GM12892 (cell line): Measurements from ENCODE around the gene CLEC16A.
"Not testable (repeated sequence)": the region's sequence is repeated elsewhere in the genome, so short reads cannot be mapped to it uniquely, and the experiment has no call there.

Experiments
- DNase-seq: peaks from one replicate; pipeline ENCODE4 v3.0.0; 2011; ENCODE audit not compliant: insufficient read length
- FAIRE-seq: peaks from 2 replicates; lab custom pipeline; 2011; peaks lifted over from hg19 to GRCh38; lab: Jason Lieb, UNC
- POLR2A ChIP-seq: IDR thresholded peaks from 2 replicates; pipeline ENCODE4 v1.6.1; 2011; ENCODE audit warnings: low read depth, low read length, control low read depth
- POLR2AphosphoS5 ChIP-seq: IDR thresholded peaks from 2 replicates; pipeline ENCODE4 v1.6.1; 2011; ENCODE audit warnings: low read depth, low read length, control low read depth
- TAF1 ChIP-seq: IDR thresholded peaks from 2 replicates; pipeline ENCODE4 v1.6.1; 2011; ENCODE audit warnings: low read depth, mild to moderate bottlenecking, control low read depth, low read length, borderline replicate concordance

The CLEC16A gene

DNA sequence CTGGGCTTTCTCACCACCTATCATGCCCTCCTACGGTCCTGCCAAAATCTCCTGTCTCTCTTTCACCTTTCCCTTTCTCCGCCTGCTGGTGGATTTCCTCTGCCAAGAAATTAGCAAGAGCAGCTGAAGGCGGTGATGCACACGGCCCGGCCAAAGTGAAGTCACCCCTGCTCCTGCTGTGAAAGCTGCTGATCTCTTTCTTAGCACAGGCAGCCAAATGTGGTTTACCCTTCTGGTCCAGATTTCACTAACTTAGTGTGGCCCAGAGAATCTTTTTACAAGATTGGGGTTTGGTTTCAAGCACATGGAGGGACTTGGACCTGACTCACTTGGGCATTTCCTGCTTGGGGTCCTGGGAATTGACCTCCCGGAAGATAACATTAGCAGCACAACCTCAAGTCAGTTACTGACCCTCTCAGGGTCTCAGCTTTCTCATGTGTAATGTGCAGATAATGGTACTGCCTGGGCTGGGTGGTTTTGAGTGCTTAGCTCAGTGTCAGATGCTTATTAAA, 155.9 kb downstream of the CLEC16A start:
- DNase-seq (no peak), FAIRE-seq (no peak)
- TF ChIP-seq POLR2A (no peak), TAF1 (no peak), POLR2AphosphoS5 (no peak)

DNA sequence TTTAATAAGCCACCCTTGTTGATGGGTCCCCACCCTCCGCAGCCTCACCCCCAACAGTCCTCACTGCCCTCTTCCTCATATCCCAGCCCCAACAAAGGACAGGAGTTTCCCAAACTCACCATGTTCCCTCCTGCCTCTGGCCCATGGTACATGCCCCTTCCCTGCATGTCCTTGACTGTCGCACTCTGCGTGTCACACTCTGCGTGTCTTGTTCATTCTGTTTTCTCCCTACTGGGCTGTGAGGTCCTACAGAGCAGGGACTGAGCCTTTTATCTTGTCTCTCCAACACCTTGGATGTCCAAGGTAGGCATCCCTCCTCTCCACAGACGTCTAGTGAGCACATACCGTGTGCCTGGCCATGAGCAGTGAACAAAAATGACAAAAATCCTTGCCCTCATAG, 156.9 kb downstream of the CLEC16A start:
- no peak for TF ChIP-seq POLR2AphosphoS5
- no peak for TF ChIP-seq TAF1
- no peak for TF ChIP-seq POLR2A
- DNase-seq, result no peak
- no peak for FAIRE-seq

DNA sequence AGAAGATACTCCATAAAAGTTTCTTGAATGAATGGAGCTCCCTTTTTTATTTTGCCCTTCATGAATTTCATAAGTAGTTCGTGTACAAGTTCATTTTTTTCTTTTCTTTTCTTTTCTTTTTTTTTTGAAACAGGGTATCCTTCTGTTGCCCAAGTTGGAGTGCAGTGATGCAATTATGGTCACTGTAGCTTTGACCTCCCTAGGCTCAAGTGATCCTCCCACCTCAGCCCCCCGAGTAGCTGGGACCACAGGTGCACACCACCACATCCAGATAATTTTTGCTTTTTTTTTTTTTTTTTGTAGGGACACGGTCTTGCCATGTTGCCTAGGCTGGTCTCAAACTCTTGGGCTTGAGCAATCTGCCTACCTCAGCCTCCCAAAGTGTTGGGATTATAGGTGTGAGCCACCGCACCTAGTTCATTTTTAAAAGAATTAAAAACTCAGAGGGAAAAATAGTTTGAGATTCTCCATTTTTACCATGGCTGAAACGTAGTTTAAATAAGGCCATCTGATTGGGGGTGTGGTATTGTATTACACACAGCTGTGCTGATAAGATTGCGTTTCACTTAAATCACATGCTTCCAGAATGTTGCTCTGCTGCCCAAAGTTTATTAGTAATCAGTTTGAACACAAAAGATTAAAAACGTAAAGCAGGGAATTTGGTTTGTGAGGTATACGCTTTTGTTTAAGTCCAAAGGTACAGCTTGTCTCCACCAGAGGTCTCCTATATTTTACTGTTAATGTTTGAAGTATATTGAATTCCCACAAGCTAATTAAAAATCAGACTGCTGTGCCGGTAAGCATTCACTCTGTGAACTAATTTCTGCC, 157.5 kb downstream of the CLEC16A start:
- FAIRE-seq, result no peak
- DNase-seq, result no peak

DNA sequence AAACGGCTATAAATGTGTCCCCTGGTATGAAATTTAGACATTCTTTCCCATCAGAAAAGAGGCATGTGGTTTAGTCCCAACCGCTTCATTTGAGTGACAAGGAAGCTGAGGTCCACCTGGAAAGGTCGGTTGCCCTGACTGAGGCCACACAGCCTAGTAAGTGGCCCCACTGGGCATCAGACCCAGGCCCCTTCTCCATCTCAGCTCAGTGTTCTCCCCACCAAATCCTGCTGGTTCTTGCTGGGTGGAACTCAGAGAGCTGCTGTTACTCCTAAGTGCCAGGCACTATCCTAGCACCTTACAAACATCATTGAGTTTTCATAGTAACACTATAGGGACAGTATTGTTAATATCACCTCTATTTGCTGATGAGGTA, 158.1 kb downstream of the CLEC16A start:
- no peak for TF ChIP-seq POLR2AphosphoS5
- no peak for TF ChIP-seq POLR2A
- TF ChIP-seq TAF1, result no peak
- FAIRE-seq (no peak), DNase-seq (no peak)

More for the DNA sequence above, 157.5 kb downstream of the CLEC16A start:
- TF ChIP-seq POLR2A, result no peak
- TF ChIP-seq POLR2AphosphoS5, result no peak
- TF ChIP-seq TAF1, result no peak

DNA sequence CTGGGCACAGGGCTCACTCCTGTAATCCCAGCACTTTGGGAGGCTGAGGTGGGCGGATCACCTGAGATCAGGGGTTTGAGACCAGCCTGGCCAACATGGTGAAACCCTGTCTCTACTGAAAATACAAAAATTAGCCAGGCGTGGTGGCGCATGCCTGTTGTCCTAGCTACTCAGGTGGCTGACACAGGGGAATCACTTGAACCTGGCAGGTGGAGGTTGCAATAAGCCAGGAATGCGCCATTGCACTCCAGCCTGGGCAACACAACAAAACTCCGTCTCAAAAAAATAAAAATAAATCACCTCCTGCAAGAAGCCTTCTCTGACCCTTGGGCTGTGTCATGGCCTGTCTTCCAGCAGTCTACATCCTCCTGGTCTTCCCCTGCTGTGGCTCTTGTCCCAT, 158.9 kb downstream of the CLEC16A start:
- DNase-seq, FAIRE-seq: not testable (repeated sequence)

DNA sequence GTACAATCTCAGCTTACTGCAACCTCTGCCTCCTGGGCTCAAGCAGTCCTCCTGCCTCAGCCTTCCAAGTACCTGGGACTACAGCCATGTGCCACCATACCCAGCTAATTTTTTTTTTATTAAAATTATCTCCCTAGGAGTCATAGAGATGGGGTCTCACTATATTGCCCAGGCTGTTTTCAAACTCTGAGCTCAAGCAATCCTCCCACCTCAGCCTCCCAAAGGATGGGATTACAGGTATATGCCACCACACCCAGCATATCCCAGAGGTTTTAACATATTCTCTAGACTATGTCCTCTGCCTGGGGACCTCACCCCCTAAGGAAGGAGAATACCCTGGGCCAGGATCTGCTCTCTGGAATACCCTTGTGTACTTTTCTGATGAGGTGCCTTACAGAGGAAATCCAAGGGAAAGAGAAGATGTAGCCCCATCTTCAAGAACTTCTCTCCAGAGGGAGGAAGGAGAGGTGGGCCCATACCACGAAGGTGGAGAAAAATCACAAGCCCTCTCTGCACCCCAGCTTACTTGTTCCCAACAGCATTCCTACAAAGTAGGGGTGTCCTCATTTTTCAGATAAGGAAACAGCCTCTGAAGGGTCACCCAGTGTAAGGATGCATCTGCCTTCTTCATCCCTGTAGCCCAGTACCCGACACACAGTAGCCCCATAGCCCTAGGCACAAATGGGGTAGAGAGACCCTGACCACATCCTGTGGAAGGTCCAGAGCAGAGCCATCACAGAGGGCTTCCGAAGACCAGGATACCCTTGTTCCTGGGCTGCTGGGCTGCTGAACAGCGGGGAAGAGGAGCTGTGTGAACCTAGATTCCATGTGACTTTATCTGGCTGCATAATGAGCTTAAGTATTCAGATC, 160.0 kb downstream of the CLEC16A start:
- DNase-seq (no peak), FAIRE-seq (no peak)
- TF ChIP-seq POLR2AphosphoS5, result no peak
- no peak for TF ChIP-seq POLR2A
- TF ChIP-seq TAF1, result no peak

DNA sequence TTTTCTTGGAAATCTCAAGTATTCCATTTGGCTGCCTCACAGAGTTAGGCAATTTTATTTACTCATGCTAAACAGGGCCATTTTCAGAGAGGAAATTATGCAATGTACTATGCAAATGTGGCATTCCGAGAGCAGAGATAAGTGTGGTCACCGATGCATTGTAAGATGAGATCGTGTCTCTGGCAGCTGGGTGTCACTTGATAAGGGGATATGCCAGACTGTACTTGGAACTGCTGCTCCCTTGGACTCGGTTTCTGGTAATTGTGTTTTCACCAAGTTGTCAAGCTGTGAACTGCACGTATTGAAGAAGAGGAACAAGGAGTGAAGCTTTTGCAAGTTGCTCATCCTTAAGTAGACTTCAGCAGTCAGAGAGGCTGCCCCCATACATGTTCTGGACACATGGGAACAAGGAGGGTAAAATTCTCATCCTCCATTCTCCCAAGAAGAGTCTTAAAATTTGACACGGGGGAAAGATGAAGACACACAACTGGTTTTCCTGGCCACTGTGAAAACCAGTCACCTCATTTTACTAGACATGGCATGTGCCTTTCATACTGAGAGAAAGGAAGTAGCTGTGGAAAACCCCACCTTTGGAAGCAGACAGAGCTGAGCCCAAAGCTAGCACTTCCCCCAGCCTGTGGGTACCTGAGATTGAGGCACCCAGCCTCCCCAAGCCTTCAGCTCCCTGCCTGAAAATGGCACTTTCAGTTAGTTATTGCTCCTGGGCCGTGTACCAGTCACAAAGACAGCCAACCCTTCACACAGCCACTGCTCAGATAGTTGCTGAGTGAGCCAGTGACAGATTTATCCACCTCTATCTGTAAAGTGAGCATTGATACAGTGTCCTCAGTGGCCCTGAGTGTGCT, 160.9 kb downstream of the CLEC16A start:
- FAIRE-seq, result peak; percentile 92
- peak; percentile 53 for DNase-seq
- peak; percentile 64 for TF ChIP-seq POLR2A
- no peak for TF ChIP-seq TAF1
- TF ChIP-seq POLR2AphosphoS5, result peak; percentile 60; the same call in 1 of the 2 replicates

GRCh38 chr16:11106726-11107125, 162.4 kb downstream of the CLEC16A start:
- DNase-seq (no peak), FAIRE-seq (no peak)
- TF ChIP-seq TAF1 (no peak), POLR2AphosphoS5 (no peak), POLR2A (no peak)

DNA sequence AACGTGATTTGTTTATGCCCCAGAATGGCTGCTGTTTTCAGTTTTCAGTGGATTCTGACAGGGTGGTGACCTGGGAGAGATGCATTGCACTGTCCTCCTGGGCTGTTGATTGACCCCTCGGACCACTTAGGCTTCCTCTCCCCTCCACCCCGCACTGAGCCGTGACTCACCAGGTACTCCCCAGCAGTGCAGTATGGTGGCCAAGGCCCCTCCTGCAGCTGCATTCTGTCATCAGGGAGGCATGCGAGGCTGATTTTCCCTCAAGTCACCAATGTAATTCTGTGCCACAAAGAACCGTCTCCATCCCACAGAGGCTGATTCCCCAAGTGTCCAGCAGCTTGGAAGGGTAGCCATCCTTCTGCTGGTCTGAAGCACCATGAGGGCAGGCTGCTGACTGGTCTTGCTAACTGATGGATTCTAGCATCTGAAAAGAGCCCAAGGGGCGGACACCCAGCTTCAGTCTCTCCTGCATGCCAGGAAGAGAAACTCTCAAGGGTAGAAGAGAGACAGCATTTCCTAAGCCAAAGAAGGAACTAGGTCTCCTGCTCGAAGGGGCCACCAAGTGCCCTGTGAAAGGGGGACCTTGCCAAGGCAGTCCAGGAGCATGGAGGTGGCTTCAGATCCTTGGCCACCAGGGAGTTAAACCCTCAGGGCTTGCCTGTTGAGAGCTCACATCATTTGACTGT, 163.6 kb downstream of the CLEC16A start:
- TF ChIP-seq TAF1 (no peak), POLR2AphosphoS5 (no peak), POLR2A (no peak)
- DNase-seq (no peak), FAIRE-seq (no peak)

- no peak for DNase-seq
- FAIRE-seq, result no peak
These were observed 164.1 kb downstream of the CLEC16A start for GRCh38 chr16:11108466-11108805.

DNA sequence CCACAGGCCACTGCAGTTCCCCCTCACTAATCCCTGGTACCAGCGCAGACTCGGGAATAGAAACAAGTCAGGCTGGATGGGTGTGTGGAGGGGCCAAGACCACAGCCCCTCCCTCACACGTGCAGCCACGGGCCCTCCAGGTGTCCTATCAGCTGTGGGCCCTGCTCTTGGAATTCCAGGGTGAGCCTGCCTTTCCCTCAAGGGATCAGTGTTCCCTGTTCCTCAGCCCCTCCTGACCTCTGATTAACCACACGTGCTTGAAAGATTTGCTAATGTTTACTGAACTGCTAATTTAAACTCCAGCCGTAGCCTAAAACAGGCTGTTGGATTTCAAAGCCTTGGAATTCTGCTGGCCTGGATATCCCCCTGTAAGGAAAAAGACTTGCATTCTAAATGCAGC, 165.2 kb downstream of the CLEC16A start:
- TF ChIP-seq TAF1 (no peak), POLR2AphosphoS5 (no peak)
- DNase-seq, result no peak
- no peak for FAIRE-seq

More at GRCh38 chr16:11108466-11108805, 164.1 kb downstream of the CLEC16A start:
- TF ChIP-seq TAF1, result no peak
- TF ChIP-seq POLR2A, result no peak
- TF ChIP-seq POLR2AphosphoS5, result no peak
